IPS DF 4.7 (cell line): Measurements from ENCODE around the gene GSK3A.
A peak's percentile ranks its signal among the peaks of the same experiment; 100 is the strongest.

Source experiments
- DNase-seq: peaks from one replicate; pipeline ENCODE4 v3.0.0-alpha.2; 2013; ENCODE audit warnings: low spot score; ENCODE audit errors: extremely low read depth

The GSK3A gene

GRCh38 chr19:42242512-42243409 lies at the start of gene GSK3A:
GSK3A (minus strand) TSS chr19:42242602; CDS start chr19:42242465, 137 bp downstream.
- peak; percentile 98 for DNase-seq

- no peak for DNase-seq
These were observed 49.0 kb upstream of the GSK3A start for GRCh38 chr19:42291435-42291810.

GRCh38 chr19:42290523-42291434 lies 48.4 kb upstream of the GSK3A start:
- no peak for DNase-seq

- DNase-seq: no peak
These were observed 47.7 kb upstream of the GSK3A start for GRCh38 chr19:42290136-42290522.

GRCh38 chr19:42289556-42290041 lies 47.2 kb upstream of the GSK3A start:
- no peak for DNase-seq

- DNase-seq: no peak
These were observed 46.6 kb upstream of the GSK3A start for GRCh38 chr19:42288881-42289555.

GRCh38 chr19:42288387-42288786 lies 46.0 kb upstream of the GSK3A start:
- DNase-seq: no peak

- DNase-seq: no peak
These were observed 45.4 kb upstream of the GSK3A start for GRCh38 chr19:42287827-42288107.

GRCh38 chr19:42287017-42287826 lies 44.8 kb upstream of the GSK3A start:
- DNase-seq: no peak

- DNase-seq: no peak
These were observed 44.1 kb upstream of the GSK3A start for GRCh38 chr19:42286349-42287016.

- no peak for DNase-seq
These were observed 43.6 kb upstream of the GSK3A start for GRCh38 chr19:42285988-42286348.

GRCh38 chr19:42285541-42285941 lies 43.1 kb upstream of the GSK3A start:
- DNase-seq: no peak

GRCh38 chr19:42284591-42285341 lies 42.4 kb upstream of the GSK3A start:
- DNase-seq: no peak

- DNase-seq: no peak
These were observed 41.7 kb upstream of the GSK3A start for GRCh38 chr19:42284066-42284501.

GRCh38 chr19:42283188-42284065 lies 41.0 kb upstream of the GSK3A start:
- DNase-seq: no peak

- no peak for DNase-seq
These were observed 40.4 kb upstream of the GSK3A start for GRCh38 chr19:42282819-42283187.

- DNase-seq: no peak
These were observed 39.7 kb upstream of the GSK3A start for GRCh38 chr19:42281827-42282762.
